Hepatocyte (in vitro differentiated cells): ENCODE data around the gene MED15. TPM values are rescaled to one million over a fixed set of nuclear protein-coding genes. Genes with fewer than 3 reads are reported as not detected.

ENCODE experiments used
- DNase-seq: peaks from one replicate; pipeline ENCODE4 v3.0.0-alpha.2; 2016; ENCODE audit warnings: low spot score
- H2AFZ ChIP-seq: fragments of 200-600 bp; sonication (generic); 2 replicates; pipeline ENCODE4 v1.6.0; 2016; ENCODE audit warnings: antibody characterized with exemption, mild to moderate bottlenecking
- H3K27ac ChIP-seq: fragments of 200-600 bp; sonication (generic); 2 replicates; pipeline ENCODE4 v1.5.1; 2016; ENCODE audit warnings: mild to moderate bottlenecking
- H3K27me3 ChIP-seq: fragments of 200-600 bp; sonication (generic); 2 replicates; pipeline ENCODE4 v1.6.1; 2016
- H3K36me3 ChIP-seq: fragments of 200-600 bp; sonication (generic); replicated peaks from 2 replicates; pipeline ENCODE4 v1.5.1; 2016; ENCODE audit warnings: low read depth; ENCODE audit not compliant: insufficient read depth
- H3K4me1 ChIP-seq: fragments of 200-600 bp; sonication (generic); 2 replicates; pipeline ENCODE4 v1.5.1; 2016; ENCODE audit warnings: mild to moderate bottlenecking, moderate library complexity; ENCODE audit not compliant: insufficient read depth
- H3K4me2 ChIP-seq: fragments of 200-600 bp; sonication (generic); 2 replicates; pipeline ENCODE4 v1.6.0; 2016
- H3K4me3 ChIP-seq: fragments of 200-600 bp; sonication (generic); 2 replicates; pipeline ENCODE4 v1.5.1; 2016; ENCODE audit warnings: mild to moderate bottlenecking
- H3K79me2 ChIP-seq: fragments of 200-600 bp; sonication (generic); 2 replicates; pipeline ENCODE4 v1.6.0; 2017; ENCODE audit warnings: mild to moderate bottlenecking
- H3K9me2 ChIP-seq: fragments of 200-600 bp; sonication (generic); replicated peaks from 2 replicates; pipeline ENCODE4 v1.6.0; 2017; ENCODE audit warnings: mild to moderate bottlenecking; ENCODE audit not compliant: insufficient read depth
- H3K9me3 ChIP-seq: fragments of 200-600 bp; sonication (generic); 2 replicates; pipeline ENCODE4 v1.5.1; 2016; ENCODE audit warnings: low read depth, mild to moderate bottlenecking
- H4K20me1 ChIP-seq: fragments of 200-600 bp; sonication (generic); 2 replicates; pipeline ENCODE4 v1.6.0; 2016; ENCODE audit warnings: mild to moderate bottlenecking; ENCODE audit not compliant: insufficient read depth, poor library complexity, severe bottlenecking
- CTCF ChIP-seq: fragments of 200-600 bp; sonication (generic); IDR thresholded peaks from 2 replicates; pipeline ENCODE4 v1.5.1; 2016; ENCODE audit warnings: antibody characterized with exemption, mild to moderate bottlenecking; ENCODE audit not compliant: poor library complexity
- EZH2 ChIP-seq: fragments of 200-600 bp; sonication (generic); IDR thresholded peaks from 2 replicates; pipeline ENCODE4 v1.6.1; 2016; ENCODE audit warnings: antibody characterized with exemption, mild to moderate bottlenecking, borderline replicate concordance
- EZH2phosphoT487 ChIP-seq: fragments of 200-600 bp; sonication (generic); IDR thresholded peaks from one replicate; pipeline ENCODE4 v1.6.1; 2018; ENCODE audit warnings: antibody characterized with exemption, mild to moderate bottlenecking, low read depth, moderate library complexity; ENCODE audit not compliant: unreplicated experiment, severe bottlenecking
- WGBS: methylation state at CpG from one replicate; pipeline ENCODE4 v1.1.6; 2016; ENCODE audit warnings: low lambda C conversion rate; ENCODE audit errors: missing lambda C conversion rate; 5-methylcytosine and 5-hydroxymethylcytosine counted together
- polyA plus RNA-seq: library from polyadenylated mRNA; unstranded; fragments of >200 nt; fragmentation: Nextera tagmentation; extraction: Ambion mirVana; gene quantifications from 2 replicates; pipeline ENCODE4 v1.2.1, GENCODE V29; 2016
- total RNA-seq: library from RNA; depleted of rRNA; stranded (reverse); fragments of >200 nt; gene quantifications from 2 replicates; pipeline ENCODE4 v1.2.3, GENCODE V29; 2014

Gene MED15
- total and polyA plus RNA-seq, 2 experiments from 2014 or later = 31.5 to 53.1 TPM

DNA sequence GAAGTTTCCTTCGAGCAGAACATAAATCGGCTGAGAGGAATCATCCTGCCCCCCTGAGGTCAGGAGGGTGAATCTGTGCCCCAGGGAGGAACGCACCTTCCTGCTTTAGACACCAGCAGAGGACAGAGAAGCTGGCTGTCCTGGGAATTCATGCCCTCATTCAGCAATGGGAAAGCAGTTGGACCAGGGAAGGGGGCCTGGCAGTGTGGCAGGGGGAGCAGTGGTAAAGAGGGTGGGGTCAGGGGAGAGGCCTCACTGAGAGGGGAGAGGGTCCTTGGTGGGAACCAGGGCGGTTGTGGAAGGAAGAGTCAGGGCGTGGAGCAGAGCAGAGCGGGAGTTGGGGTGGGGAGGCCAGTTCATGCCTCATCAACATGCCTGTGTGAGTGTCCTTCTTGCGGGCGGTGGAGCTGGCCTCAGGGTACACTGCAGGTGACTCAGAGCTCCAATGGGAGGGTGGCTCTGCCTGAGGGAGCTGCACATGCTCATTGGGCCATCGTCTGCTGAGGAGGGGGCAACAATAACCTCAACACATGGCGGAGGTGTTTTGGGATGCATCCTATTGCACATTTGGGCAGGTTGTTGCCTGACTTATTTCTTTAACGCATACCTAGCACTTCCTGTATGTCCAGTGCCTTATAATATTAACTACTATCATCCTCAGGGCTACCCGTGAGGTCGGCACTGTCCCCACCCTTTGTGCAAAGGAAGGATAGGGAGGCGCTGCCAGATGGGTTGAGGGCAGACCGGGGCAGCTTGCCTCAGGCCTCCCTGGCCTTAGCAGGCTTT is 23.2 kb downstream of the MED15 start:
- WGBS = 72% methylated on average over 15 of the region's 15 CpGs
- Histone ChIP-seq H3K9me3 (no peaks in the 10 kb centered on the region), H2AFZ (no peak overlapping the region), H3K79me2 (peaks cover 88% of the 10 kb centered on the region), H3K27me3 (no peaks in the 10 kb centered on the region), H3K4me3 (no peak overlapping the region), H3K36me3 (no peaks in the 10 kb centered on the region), H3K4me1 (peaks cover 39% of the 10 kb centered on the region), H3K27ac (peak overlapping the region; percentile 93), H4K20me1 (peaks cover 49% of the 10 kb centered on the region), H3K4me2 (peak overlapping the region; percentile 15), H3K9me2 (no peaks in the 10 kb centered on the region)
- DNase-seq = peak; percentile 65
- TF ChIP-seq EZH2phosphoT487 (no peak), EZH2 (no peak), CTCF (no peak)

DNA sequence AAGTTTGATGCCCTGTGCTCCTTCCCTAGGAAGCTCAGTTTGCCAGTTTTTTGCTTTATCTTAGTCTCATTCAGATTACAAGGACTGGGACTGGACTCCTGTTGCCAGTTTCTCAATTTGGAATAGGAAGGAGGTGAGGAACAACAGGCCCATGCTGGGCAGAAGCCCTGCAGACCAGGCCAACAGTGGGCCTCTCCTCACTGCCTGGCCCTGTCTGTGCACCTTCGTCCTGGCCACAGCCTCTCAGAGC is 23.7 kb downstream of the MED15 start:
- H3K9me3 ChIP-seq = no peaks in the 10 kb centered on the region

GRCh38 chr22:20531404-20532201 is 24.2 kb downstream of the MED15 start:
- Histone ChIP-seq H3K27ac (peak overlapping the region; percentile 93), H3K4me2 (peak overlapping the region; percentile 15), H3K79me2 (peaks cover 85% of the 10 kb centered on the region), H3K9me3 (no peaks in the 10 kb centered on the region), H3K9me2 (no peaks in the 10 kb centered on the region), H3K36me3 (no peaks in the 10 kb centered on the region), H2AFZ (no peak overlapping the region), H3K27me3 (no peaks in the 10 kb centered on the region), H3K4me1 (peaks cover 37% of the 10 kb centered on the region), H4K20me1 (peaks cover 48% of the 10 kb centered on the region), H3K4me3 (no peak overlapping the region)
- WGBS = 63% methylated on average over 15 of the region's 15 CpGs
- DNase-seq = peak; percentile 72
- TF ChIP-seq EZH2 = no peak
- TF ChIP-seq CTCF = no peak
- no peak for TF ChIP-seq EZH2phosphoT487

More for the DNA sequence above, 23.7 kb downstream of the MED15 start:
- no peaks in the 10 kb centered on the region for H3K27me3 ChIP-seq
- no peak overlapping the region for H2AFZ ChIP-seq
- H3K4me1 ChIP-seq = peaks cover 39% of the 10 kb centered on the region
- H3K79me2 ChIP-seq = peaks cover 85% of the 10 kb centered on the region
- H3K27ac ChIP-seq = peak overlapping the region; percentile 93
- TF ChIP-seq EZH2phosphoT487 = no peak
- TF ChIP-seq CTCF = no peak
- TF ChIP-seq EZH2 = no peak
- H3K9me2 ChIP-seq = no peaks in the 10 kb centered on the region
- 27% methylated on average over 1 of the region's 1 CpG for WGBS
- no peaks in the 10 kb centered on the region for H3K36me3 ChIP-seq
- H4K20me1 ChIP-seq = peaks cover 50% of the 10 kb centered on the region
- no peak overlapping the region for H3K4me3 ChIP-seq
- no peak for DNase-seq
- H3K4me2 ChIP-seq = peak overlapping the region; percentile 15
